HG03039 (cell line): ENCODE results near the gene ARHGAP15.

Source experiments
- ATAC-seq: cut with Tn5 transposase; IDR thresholded peaks from one replicate; pipeline ENCODE4 v1.9.1; 2021; ENCODE audit warnings: mild to moderate bottlenecking, moderate library complexity; ENCODE audit not compliant: unreplicated experiment

ARHGAP15 gene

DNA sequence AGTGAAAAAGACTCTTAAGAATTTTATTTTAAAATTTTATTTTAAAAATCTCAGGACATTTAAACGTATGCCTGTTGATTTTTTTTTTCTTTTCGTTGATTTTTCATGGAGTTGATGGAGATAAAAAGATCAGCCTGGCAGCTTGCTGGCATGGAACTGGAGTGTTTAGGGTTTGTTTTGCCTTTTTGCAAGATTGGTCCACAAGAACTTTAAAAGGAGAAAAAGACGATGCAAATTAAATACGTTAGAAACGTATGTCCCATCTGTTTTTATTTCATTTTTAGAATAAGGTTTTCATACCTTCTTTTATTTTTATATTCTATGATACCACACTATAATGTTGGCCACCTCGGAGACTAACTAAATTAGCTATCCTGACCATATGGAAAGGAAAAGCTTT, 254.9 kb downstream of the ARHGAP15 start:
- ATAC-seq: no peak

DNA sequence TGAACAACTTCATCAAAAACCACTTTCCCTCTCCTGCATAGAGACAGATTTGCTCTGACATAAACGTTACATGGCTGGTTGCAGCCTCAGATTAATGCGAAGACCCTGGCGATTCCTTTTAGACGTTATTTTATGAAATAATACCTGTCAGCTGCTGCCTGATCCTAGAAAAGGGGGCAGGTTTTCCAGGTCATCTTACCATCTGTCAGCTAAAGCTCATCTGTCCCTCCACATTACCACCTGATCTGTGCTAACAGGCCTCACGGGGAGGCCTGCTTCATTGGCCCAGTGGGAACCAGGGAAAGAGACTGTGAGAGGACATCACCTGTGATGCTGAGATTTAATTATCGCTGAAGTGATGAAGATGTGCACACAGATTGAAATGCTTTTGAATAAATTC, 261.0 kb downstream of the ARHGAP15 start:
- ATAC-seq: no peak

DNA sequence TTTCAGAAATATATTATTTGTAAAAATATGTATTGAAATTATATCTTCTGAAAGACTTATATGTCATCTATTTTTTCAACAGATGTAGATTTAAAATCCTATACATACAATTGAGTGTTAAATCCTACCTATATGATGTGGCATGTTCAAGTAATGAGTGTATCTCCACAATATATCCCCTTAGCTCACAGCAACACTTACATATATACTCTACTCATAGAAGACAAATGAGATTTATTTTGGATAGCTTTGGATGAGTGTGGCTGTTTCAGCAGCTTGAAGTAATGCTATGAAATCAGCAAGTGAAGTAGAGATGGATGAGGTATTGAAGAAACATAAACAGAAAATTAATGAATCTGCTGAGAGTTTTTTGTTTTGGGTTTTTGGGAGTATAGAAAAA, 263.1 kb downstream of the ARHGAP15 start:
- no peak for ATAC-seq

DNA sequence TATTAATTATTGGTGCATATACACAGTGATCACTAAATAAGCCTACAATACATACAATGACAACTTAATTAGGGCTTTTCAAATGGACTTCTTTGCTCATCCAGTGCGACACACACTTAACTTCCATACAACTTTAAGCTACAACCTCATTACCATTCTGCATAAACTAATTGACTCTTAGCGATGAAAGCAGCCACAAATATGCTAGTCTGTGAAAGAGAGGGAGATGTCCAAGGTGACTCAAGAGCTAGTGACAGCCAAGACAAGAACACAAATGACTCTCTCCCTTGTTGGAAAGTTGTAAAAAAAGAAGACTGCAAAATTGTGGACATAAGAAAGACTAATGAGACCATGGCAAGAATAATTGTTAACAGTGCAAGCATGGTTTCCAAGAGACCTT, 264.8 kb downstream of the ARHGAP15 start:
- ATAC-seq: no peak

DNA sequence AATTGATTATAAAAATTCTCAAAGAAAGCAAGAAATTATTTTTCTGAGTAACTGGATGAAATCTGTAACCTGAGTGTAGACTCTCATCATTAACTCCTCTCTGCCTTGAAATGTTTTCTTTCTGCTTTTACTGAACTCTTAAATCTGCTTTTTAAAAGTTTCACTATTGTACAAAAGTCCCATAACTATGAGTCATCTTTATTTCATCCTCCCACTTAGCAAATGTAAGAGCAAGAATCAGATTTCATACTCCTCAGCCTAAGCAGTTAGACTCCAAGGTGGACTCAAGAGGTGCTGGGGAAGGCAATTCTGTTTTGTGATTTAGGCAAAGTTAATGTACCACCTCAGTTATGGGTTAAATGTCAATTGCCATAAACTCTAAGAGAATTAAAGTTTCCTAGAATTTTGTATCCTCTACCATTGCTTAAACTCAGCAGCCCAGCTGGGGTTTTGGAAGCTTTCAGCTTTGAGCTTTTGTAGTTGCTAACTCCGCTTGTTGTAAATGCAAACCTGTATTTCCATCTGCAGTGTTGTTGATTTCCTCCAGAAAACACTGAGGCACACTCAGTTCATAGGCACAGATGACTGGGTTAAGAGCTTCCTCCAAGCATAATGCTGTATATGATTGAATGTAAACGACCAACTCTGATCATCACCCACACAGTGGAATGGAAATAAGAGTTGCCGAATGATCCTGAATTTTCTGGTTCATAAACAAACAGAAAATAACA, 268.8 kb downstream of the ARHGAP15 start:
- ATAC-seq: peak; percentile 82

DNA sequence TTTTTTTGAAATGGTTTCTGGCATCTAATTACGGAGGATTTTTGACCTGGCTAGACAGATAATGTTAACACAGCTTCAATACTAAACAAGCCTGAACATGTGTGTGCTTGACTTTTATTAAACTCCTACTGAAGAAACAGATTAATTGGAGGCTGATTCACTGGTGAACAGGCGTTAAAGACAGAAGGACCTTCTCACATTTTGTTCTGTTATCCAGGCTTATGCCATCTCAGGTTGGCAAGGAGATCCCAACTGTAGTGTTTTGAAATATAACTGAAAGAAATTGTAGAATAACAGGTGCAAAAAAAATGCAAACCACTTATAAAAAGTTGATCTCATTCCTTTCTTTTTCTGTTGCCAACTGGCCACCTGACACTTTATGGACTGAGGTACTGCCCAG, 269.6 kb downstream of the ARHGAP15 start:
- no peak for ATAC-seq

DNA sequence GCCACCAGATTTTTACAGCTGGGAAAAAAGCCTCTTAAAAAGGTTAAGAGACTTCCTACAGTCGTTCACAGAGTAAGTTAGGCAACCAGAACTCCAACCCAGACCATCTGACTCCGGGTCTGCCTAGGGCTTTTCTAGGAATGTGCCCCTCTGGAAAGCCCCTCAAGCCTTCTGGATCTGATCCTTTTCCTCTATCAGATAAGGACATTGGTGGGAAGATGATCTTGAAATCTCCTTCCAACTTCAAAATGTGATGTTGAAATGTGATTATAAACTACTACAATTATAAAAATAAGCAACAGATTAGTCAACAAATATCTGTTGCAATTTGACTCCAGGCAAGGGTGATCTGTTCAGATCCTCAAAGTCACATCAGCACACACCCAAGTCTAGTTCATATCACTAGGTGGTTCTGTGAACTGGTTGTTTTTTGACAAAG, 270.4 kb downstream of the ARHGAP15 start:
- ATAC-seq: no peak

DNA sequence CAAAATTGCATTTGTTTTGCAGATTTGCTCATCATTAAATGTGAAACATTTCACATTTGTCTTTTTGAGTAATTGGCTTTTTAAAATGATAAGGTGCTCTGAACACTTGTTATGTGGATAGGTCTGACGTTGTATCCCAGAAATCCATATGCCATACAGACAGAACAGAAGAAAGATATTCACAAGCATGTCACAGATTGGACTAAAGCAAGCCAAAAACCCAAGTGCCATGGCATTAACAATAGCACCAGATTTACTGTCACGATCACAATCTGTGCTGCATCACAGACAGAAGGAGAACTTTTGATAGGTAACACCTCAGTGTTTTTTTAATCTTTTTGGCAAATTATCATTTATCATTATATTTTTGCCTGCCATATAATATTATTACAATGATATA, 272.6 kb downstream of the ARHGAP15 start:
- ATAC-seq: no peak

DNA sequence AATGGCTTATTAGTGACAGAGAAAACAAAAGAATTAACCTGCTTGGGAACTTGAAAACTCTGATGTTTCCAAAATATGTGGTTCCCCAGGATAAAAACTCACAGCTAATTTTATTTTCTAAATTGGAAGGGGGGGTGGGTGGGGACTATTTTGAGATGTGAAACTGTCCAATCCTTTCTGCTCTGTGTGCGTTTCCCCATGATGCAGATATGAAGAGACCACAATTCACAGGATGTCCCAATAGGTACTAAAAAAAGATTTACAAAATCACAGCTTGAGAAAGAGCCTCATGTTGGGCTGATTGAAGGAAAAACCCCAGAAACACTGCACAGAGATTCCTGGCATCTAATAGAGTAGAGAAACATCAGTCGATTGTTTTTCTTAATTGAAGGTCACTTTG, 273.2 kb downstream of the ARHGAP15 start:
- ATAC-seq: no peak

DNA sequence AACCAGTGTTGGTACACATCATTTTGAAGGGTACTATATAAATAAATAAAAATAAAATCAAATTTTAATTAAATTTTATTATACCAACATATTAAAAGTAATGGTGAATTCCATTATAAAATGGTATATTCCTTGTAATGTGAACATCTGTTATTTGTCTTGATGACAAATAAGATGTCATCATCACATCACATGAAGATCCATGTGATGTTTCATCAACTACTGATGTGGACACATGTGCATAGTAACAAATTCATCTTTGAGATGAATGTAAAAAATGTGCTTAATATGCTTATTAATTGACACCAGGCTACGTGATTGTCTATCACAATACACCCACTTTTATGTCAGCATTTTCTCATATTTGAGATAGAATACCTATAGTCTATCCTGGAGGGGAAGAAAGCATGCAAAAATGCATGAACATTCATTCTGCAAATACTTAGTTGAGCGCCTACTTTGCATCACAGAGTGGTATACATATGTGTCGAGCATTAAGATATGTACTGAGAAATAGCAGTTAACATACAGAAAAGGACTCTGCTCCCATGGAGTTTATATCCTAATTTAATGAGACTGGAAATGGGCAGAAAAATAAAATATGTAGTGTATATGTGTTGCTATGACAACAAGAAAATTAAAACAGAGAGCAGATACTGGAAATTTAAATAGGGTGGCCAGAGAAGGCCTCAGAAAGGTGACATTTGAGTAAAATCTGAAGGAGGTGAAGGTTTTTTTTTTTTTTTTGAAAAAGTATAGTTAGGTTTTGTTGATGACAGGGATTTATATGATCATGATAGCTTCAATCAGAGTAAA, 281.1 kb downstream of the ARHGAP15 start:
- ATAC-seq: no peak

DNA sequence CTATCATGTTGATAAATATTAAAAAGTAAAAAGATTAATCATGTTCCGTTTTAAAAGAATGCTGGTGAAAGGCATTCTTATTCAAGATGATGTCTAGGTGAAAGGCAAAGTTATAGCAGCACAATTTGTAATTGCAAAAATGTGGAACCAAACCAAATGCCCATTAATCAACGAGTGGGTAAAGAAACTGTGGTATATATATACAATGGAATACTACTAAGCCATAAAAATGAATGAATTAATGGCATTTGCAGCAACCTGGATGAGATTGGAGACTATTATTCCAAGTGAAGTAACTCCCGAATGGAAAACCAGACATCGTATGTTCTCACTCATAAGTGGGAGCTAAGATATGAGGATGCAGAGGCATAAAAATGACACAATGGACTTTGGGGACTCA, 286.4 kb downstream of the ARHGAP15 start:
- no peak for ATAC-seq

DNA sequence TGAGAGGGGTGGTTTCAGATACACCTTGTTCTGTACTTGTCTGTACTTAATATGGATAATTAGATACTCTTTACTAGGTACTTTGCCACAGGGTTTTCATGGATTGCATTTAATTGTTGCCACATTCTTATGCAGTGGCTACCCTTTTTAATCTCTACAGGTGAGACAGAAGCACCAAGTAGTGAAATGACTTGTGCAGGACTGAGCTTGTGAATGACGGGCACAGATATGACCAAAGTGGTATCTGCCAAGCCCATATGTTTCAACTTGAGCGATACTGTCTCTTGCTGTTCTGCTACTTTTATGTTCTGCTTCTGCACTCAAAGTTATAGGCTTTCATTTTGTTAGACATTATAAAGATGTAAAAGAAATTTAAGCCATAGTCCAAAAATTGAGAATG, 288.2 kb downstream of the ARHGAP15 start:
- ATAC-seq: no peak

DNA sequence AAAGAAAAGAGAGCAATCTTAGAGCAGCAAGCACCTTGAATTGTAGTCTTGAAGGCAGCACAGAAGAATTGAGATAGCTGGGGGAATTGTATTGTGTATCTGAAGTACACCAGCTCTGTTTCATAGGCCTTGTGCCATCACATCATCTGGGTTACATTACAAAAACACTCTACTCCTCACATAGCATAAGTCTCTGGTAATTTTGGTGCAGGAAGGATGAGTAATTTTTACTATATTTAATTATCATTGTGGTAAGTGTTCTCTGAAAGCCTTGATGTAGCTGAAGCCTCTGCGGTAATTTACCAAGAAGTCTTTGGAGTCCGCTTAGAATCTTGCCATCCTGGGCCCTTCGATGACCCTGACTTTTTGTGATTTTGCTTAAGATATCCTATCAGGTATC, 291.1 kb downstream of the ARHGAP15 start:
- ATAC-seq: no peak

DNA sequence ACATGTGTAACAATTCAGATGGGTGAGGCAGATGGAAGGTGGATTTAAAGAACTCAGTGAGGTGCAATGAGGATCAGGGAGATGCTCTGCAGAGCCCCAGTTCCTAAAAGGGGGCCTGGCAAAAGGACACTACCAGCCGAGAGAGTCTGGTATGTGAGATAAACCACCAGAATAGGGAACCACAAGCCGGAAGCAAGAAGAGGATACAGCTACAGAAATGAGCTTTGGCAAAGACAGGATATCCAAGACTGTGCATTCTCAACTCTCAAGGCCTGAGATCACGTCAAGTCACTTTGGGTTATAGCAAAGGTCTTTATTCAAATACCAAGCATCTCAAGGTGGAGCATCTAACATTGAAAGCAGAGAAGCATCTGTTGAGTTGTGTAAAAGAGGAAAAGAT, 293.5 kb downstream of the ARHGAP15 start:
- ATAC-seq: peak; percentile 76

DNA sequence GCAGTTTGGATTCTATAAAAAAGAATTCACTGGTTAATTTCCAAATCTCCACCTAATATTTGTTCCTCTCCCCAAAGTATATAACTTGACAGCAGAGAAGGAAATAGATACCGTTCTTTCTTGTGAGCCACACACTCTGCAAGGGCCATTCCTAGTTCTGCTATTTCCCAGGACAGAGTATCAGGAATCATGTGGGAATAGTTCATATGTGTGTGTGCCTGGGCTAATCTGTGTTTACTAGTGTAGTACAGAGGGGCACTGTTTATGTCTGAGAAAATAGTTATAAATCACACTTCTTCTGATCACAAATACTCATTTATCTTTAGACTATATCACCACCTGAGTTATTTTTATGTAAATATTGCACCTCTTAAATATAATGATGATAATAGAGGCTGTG, 296.7 kb downstream of the ARHGAP15 start:
- ATAC-seq: no peak

DNA sequence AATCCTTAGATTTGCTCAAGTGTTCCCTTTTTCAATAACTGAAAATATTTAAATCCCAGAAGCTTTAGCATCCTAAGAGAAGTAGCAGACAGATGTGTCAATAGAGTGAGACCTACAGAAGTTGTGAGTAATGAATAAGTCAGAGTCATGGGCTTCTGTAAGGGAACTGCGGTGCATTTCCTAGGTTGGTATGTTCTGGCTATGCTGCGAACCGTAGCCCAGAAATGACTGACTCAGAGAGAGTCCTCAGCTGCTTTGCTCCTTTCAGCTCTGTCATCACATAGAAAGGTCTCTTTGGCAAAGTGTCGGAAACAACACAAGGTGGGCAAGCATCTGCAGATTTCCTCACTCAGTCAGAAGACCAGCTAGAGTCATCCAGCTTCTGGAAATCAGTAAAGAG, 297.1 kb downstream of the ARHGAP15 start:
- ATAC-seq: no peak

DNA sequence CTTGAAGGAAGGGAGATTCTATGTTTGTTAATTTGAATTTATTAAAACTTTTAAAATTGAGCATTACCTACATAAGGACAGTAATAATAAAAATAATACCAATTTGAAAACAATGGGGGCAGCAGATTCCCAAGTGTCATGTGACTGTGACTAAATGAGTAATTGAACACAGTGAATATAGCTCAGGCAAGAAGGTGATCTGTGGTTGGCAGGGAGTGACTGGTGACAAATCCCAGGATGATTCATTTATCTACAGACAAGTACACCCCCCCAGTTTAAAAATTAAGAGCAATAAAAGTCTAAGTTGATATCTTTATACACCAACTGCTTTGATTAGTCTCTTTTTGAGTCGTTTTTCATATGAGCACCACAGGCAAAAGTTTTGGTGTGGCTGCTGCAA, 299.5 kb downstream of the ARHGAP15 start:
- ATAC-seq: no peak

DNA sequence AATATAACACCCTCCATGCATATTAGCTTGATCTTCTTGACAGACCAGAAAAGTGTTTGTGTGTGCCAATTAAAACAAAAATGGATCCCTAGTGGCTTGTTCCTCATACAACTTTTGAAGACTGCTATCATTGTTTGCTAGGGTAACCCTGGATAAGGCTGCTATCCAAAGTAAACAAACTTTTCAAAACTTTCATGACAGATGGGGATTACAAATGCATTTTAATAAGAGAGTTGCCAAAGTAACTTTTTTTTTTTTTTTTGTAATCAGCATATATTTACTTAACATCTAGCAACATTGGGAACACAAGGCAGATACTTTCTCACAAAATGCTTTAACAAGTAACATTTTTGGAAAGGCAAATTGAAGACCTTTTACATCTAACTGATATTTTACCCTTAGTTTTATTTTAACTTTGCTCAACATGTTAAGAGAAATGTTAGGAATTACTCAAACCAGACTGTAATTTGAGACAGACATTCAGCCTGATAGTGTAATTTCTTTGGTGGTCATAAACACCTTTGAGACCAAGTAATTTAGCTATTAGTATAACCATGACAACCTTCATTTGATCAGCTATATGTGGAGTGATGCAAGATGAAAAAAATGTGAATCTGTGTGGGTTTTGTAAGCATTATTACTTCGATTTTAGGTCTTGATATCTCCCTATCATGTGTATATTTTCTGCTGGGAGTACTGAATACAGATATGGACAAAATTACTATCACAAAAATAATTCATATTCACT, 300.9 kb downstream of the ARHGAP15 start:
- no peak for ATAC-seq

DNA sequence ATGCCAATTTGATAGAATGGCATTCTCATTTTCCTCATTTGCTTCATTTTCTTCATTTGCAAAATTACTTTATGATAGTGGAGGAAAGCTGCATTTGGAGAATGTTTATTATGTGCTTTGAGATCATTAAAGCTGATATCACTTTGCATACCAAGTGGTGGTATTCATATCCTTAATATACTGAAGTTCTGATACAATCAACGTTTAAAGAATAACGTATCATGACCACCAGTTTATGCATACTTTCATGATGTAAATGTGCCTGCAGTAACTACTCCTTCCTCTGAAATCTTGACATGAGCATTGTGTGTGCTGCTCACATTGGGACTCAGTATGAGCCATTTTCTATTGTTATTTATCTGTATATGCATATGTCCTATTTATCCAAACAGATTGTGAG, 302.1 kb downstream of the ARHGAP15 start:
- no peak for ATAC-seq

DNA sequence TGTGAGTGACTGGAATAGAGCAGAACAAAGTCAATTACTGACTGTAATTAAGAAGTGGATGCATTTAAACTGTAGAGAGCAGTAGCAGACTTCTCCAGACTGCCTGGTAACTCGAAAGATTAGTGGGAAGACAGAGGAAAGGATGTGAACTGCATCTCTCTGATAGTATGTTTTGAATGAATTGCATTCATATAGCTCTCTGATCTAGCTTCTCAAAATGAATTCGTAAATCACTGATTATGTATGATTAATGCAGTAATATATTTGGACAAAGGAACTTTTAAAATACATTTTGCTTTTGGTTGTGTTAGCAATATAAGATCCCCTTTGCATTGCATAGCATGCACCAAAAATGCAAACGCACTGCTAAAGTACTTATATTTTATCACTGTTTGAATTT, 304.0 kb downstream of the ARHGAP15 start:
- no peak for ATAC-seq

DNA sequence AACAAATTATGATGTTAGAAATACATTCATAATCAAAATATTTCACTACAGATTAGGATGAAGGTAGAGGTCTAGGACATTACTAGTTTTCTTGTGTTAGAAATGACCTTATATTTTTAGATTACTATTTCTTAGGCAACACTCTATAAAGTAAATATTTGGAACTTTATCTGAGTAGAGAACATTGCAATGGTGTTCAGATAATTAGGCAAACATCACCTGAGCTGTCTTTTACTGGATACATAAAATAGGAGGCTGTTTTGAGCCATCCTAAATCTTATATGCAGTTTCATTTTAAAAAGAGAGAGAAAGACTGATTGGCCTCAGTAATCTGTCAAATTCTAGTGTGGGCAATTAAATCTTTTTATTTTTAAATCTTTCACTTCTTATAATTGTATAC, 304.6 kb downstream of the ARHGAP15 start:
- no peak for ATAC-seq

DNA sequence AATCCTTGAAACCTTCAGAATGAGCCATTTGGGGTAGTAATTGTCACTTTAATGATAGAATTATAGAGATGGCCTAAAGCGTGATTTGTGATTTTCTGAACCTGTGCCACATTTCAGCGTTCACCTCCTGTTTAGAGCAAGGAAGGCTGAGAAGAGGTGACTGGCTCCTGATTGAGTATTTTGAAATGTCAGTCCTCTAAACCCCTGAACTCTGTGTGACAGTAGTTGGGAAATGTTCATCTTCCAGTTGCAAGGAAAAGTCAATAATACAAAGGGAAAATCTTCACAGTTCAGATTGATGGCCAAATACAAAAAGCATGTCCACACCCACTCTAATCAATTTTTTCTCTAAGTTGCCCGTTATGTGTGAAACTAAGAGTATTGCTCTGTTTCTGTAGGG, 305.2 kb downstream of the ARHGAP15 start:
- no peak for ATAC-seq
